Activated gamma-delta T cell (primary cell): ENCODE measurements around the gene TAX1BP1.
"Not testable (repeated sequence)": the region's sequence is repeated elsewhere in the genome, so short reads cannot be mapped to it uniquely, and the experiment has no call there.

Source experiments
- DNase-seq: peaks from one replicate; lab custom pipeline; 2025; lab: John Stamatoyannopoulos, UW

Gene TAX1BP1

DNA sequence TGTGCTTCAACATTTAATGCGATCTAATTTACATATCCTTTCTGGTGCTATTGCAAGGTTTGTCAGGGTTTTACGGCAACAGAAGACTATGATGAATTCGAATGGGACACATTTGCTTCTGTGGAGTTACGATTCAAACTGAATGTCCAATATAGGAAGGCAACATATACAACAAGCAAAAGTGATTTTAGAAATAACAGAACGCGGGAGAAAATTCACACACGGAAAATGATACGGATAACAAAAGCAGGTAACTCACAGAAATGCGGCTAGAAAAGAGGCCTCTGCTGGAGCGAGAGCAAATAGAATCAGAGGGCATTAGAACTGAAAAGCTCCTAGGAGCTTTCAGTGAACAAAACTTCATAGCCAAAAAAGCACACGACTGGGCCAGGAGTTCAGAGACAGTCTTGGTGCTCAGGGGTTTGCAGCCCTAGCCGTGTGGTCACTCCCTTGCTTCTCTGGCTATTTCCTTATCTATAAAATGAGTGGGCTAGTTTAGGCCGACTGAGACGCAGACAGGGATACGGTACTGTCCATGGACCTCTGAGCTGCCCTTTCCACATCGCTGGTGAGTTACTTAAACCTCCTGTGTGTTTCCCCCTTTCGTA is 557 bp upstream of the TAX1BP1 start:
- no peak for DNase-seq

DNA sequence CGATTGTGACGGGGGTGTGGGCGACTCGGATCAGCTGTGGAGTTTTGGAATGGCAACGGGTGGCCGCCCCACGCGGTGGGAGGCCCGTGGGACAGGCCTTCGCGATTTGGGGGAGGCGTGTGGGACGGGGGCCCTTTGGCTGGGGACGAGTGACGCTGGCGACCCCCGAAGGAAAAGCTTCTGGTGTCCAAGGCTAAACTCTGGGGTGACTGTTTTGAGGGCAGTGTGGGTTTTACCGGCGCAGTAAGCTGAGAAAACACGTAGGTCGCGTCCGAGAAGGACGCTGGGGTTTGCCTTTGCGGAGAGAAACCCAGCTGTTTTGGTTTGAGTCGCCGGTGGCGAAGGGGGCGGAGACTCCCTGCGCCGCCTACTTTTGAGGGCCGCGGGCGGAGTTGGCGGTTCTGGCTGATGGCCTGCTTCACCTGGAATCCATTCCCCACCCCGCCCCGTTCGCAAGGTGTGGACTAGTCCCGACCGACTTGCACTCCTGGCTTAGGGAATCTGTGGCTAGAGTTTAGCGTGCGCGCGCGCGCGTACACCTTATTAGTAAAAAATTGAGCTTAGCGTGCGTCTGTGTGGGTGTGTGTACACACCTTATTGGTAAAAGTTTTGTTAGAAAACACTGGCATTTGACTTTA is 606 bp downstream of the TAX1BP1 start:
- peak; percentile 67 for DNase-seq

DNA sequence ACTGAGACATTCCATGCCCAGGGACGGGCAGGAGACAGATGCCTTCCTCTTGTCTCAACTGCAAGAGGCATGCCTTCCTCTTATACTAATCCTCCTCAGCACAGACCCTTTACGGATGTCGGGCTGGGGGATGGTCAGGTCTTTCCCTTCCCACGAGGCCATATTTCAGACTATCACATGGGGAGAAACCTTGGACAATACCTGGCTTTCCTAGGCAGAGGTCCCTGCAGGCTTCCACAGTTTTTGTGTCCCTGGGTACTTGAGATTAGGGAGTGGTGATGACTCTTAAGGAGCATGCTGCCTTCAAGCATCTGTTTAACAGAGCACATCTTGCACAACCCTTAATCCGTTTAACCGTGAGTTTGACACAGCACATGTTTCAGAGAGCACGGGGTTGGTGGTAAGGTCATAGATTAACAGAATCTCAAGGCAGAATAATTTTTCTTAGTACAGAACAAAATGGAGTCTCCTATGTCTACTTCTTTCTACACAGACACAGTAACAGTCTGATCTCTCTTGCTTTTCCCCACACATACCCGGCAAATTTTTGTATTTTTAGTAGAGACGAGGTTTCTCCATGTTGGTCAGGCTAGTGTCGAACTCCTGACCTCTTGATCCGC is 2.2 kb downstream of the TAX1BP1 start:
- DNase-seq, result not testable (repeated sequence)

DNA sequence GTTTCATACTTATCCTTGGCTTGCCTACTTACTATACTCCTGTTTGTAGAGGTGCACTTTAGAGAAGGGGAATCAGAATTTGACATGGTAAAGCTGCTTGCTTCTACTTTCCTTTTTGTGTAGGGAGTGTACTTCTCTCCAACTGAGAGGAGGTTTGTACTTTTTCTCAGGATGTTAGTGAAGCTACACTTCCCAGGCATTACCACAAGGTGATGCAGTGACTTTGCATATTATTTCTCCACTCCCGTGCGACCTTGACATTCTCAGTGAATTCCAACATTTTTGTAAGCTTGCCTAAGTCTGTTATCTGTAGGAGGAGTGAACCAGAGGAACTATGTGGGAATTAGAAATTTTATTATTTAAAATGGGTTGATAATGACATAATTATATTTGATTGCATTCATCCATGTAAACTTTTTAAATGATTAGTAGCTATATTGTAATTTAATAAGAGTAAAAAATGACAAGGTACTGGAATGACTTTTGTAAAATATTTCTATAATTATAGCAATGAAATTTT is 5.2 kb downstream of the TAX1BP1 start:
- no peak for DNase-seq

DNA sequence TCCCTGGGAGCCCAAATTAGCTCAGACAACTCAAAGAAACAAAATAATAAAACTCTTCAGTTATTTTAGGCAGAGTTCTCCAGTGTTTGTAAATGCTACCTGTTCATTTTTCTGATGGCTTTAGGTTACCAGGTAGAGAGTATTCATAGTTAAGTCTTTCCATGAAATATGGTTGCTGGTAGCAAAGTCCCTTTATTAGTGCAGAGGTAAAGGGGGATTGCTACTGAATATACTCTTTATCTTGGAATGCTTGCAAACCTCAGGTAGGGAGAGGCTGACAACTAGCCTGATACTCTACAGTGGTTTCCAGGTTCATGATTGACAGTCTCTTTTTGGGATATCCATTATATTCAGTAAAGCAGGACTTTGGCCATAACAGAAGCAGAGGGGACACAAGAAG is 6.5 kb downstream of the TAX1BP1 start:
- no peak for DNase-seq

DNA sequence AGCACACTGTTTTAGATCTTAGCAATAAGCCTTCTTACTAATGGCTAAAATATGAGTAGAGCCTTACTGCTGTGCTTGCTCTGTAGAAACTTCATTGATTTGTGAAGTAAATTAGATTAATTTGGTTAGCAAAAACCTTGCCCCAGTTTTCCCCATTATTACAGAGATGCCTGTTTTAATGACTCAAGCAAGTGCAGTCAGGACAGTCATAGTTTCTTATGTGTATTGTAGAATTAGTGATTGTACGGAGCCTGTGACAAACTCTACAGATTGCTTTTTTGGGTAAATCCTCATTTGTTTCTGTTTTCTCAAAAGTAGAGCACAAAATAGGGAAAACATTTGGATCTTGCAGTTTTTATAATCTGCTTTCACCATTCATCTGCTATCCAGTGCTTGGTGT is 7.0 kb downstream of the TAX1BP1 start:
- DNase-seq, result no peak

DNA sequence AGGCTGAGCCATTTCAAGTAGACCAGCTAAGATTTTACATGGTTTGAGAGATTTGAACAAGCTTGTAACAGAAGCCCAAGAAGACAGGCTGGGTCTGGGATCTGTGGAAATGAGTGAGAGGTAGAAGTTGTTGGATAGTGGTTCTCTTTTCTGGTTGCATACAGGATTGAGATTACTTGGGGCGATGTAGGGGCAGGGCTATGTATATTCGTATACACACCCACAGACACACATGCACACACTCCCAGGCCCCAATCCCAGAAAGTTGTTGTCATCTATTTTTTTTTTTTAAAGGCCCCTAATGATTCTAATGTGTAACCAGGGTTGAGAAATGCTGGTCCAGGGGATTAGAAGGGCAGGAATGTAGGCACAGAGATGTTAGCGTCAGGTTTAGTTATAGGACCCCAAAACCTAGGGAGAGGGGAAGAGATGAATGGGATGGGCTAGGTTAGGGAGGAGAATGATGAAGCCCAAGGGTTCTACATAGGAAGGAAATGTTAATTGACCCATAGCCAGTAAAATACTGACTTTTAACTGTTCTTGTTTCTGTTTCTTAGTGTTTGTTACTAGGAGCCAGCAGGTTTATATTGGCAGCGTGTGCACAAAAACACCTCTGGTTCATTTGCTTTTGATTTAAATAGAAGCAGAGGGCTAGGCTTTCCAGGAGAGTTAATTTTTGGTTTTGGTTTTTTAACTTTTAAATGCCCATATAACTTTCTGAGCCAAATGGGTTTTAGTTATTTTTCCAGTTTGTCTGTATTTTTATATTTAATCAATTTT is 7.8 kb downstream of the TAX1BP1 start:
- DNase-seq, result no peak

DNA sequence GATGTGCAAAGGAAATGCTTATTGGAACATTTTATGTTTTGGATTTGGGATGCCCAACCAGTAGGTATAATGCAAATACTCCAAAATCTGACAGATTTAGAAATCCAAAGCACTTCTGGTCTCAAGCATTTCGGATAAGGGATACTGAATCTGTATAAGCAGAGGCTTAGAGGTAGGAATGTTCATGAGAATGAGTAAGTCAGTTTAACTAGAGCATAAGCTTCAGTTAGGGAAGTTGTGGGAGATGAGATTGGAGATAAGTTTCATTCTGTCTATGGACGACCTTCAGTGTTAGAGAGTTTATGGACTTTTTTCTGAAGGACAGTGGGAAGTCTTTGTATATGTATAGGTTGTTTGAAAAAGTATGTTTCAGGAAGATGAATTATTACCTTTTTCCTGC is 10.4 kb downstream of the TAX1BP1 start:
- no peak for DNase-seq

DNA sequence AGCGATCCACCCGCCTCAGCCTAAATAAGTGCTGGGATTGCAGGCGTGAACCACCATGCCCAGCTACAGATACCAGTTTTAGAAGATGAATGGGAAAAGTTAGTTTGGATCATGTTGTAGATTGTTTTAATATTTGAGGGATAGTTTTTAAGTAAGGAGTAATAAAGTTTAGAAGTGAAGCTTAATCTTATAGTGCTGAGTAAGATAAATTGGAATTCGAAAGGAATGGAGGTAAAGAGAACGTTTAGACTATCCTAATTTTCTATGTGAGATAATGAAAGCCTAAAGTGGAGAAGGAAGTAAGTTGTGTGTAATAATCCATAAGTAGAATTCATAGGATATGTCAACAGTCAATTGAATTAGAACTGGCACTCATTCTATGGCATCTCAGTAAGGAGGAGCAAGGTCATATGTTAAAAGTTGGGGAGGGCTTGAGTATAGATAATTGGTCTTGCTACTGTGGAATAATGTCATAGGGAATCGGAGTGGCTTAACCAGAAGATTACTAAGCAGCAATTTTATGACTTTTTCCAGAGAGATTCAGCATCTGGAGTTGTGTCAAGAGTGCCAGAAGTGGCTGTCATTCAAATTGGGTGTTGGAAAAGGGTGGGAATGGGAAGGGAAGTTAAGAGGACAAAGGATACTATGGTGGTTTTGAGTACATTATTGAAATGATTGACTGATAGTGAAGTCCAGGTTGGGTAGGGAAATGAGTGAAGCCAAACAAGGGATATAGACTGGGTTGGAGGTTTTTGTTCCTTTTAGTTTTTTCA is 12.1 kb downstream of the TAX1BP1 start:
- no peak for DNase-seq

DNA sequence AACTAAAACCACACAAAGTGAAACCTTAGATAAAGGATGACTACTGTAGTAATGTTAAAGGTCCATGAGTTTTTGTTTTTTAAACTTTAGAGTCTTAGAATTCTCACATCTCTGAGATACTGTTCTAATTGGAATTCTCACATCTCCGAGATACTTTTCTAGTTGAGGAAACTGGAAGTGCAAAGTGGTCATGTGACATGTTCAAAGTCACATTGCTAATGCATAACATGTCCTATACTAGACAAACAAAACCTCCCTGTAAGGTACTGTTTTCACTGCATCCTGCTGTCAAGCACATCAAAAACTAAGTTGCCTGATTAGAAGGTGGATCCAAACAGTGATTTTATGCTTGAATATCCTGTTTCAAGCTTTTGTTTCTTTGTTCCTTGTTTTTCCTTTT is 13.9 kb downstream of the TAX1BP1 start:
- DNase-seq, result no peak

DNA sequence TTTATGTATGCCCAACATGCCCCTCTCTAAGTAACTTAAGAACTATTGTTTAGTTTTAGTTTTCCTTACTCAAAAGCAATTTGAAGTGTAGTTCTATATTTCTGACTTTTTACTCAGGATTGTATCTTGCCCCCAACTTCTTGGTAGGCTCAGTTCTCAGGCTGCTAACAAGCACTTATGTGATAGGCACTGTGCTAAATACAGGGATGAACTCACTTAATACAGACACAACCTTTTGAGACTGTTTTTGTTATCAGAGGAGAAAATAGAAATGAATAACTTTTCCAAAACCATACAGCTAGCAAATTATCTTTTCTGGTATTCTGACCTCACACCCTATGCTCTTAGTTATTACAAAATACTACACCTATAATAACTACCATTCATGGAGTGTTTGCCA is 16.3 kb downstream of the TAX1BP1 start:
- no peak for DNase-seq

DNA sequence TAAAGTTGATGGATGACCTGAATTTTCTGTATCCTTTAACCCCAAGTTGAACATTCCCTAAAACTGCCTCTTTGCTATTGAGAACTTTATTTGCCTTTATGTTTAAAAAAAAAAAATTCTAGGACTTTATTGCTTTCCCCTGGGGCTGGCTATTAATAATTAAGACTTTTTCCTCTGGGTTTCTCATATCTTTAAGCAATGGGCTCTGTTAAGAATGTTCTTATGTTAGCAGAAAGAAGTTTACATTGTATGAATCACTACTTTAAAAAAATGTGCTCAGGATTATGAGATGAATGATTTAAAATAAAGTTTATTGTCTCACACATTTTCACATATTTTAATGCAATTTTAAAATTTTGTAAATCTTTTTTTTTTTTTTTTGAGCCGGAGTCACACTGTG is 19.5 kb downstream of the TAX1BP1 start:
- DNase-seq, result no peak

DNA sequence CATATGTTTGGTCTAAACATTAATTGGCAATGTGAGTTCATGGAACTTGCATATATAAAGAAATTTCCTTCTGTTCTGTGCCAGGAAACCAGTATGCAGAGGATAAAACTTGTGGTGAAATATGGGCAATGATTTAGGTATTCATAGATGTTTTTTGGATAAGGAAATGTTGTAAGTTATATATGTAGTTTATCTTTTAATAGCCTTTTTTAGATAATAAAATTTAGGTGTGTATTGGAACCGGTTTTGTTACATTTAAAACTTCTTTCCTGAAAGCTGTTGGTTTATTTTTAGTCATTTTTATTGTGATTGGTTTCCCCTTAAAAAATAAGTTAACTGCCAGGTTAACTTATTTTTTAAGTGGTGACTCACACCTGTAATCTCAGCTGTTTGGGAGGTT is 22.1 kb downstream of the TAX1BP1 start:
- DNase-seq, result no peak

DNA sequence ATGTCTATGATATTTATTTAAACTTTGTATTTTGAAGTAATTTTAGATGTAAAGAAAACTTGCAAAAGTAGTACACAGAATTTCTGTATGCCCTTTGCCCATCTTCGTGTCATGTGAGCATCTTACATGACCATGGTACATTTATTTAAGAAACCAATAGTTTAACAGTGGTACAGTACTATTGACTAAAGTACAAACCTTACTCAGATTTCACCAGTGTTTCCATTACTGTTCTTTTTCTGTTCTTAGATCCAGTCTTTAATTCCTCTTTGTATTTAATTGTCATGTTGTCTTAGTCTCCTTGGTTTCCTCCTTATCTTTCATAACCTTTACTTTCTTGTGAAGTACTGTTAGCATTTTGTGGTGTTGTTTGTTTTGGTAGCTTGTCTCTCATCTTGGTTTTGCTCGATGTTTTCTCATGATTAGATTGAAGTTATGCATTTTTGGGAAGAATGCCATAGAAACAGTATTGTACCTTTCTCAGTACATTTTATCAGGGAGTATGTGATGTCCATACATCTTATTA is 24.1 kb downstream of the TAX1BP1 start:
- no peak for DNase-seq

DNA sequence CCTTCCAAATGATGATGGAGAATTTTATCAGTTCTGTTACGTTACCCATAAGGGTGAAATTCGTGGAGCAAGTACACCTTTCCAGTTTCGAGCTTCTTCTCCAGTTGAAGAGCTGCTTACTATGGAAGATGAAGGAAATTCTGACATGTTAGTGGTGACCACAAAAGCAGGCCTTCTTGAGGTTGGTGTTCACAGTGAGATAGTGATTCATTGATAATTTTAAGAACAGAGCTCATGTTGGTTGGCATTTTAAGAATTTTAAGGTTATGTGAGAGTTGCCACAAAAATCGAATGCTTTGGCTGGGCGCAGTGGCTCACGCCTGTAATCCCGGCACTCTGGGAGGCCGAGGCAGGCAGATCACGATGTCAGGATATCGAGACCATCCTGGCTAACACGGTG is 25.9 kb downstream of the TAX1BP1 start:
- DNase-seq, result no peak

DNA sequence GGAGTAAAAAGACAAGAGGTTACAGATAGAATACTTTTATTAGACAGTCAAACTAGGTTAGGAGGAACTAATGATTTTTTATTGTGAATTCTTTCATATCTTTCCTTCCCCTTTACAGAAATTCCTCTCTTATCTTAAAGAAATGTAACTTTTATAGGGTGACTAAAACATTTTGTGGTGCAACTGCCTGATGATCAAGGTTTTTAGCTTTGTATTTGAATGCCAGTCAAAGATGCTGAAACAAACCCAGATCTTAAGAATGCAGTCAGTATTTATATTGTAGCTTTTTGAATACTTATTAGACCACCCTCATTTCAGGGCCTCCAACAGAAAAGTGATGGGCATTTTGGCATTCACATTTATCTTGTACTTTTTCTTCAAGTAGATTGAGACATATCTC is 27.4 kb downstream of the TAX1BP1 start:
- DNase-seq, result no peak

DNA sequence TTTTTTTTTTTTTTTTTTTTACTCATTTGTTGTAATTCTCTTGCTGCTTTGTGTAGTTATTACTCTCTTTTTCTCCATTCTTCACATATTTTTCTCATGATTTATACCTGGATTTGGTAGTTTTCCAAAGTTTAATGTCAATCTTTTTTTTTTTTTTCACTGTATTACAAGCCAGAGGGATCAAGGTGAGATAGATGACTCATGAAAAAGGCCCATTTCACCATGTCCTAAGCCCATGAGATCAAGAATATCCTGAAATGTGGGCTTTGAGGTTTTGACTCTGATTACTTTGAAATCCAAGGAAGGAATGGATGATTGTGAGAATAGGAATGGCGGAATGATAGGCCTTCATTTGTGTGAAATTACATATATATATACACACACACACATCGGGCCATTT is 31.1 kb downstream of the TAX1BP1 start:
- no peak for DNase-seq

DNA sequence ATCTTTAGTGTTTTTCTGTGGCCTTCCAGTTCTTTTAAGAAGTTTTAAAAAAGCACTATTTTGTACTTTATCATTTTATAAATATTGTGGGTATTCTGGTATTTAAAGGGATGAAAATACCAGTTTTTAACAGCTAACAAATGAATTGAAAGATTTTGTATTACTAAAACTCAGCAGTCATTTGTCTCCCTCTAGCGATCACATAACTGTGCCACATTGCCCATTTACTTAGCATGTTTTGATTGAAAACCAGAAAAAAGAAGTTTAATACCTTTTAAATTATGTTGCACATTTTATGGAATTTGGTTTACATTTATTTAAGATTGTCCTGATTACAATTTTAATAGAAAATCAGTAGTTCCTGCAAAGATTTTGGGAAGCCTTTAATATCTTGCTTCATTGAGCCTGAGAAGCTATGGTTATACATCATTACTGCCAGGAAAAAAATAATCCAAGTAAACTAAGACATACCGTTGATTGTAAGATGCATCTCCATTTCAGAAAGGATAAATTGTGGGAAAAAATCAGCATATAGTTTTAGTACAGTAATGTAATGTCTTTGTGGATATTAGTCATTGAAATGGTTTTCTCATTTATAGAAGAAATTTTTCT is 34.9 kb downstream of the TAX1BP1 start:
- DNase-seq, result no peak

DNA sequence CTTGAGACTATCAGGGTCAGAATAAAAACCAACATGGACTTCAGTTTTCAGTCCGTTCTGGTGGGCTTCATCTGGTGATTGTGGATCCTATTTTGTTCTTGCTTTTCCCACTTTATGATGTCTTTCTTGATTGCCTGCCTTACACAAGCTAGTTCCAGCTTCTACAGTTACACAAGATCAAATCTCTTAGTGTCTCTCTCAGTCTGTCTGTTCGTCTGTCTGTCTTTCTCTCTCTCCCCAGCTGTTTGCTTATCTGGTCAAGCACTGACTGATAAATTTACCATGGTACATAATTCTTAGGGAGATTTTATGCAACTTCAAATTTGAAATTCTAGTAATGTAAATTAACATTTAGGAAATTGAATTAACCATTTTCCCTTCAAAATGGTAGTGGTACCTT is 35.8 kb downstream of the TAX1BP1 start:
- DNase-seq, result no peak

DNA sequence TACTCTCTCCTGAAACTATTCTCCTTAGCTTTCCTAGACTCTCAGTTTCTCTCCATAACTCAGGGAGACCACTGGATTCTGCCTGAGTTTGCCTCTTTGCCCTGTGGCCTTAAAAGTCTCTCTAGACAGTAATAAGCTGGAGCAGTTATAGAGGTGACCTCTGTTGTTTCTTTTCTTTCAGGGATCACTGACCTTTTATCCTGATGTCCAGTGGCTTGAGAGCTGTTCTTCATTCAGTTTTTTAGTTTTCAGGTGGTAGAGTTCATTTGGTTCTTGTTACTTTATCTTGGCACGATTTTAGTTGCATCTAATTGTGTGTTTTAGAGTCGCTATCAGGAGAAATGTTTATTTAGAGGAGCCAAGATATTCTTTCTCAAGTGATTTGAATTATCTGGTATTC is 37.7 kb downstream of the TAX1BP1 start:
- no peak for DNase-seq

DNA sequence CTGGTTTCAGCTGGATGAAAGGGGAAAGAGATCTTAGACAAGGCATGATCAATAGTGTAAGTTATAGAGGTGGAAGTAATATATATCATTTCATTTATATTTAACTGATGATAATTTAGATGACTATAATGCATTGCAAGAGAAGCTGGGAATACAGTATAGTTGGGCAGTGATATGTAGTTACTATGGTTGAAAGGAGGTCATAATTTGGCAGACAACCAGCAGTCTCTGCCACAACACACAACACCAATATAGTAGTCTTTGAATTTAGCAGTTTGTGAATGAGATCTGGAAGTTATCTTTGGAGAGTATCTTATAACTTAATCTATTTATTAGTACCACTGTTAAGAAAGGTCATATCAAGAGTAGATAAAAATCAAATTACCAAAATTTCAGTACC is 39.9 kb downstream of the TAX1BP1 start:
- DNase-seq, result no peak
